OCI-LY7 (cell line): Measurements from ENCODE around the gene APCDD1. TPM values are rescaled to one million over a fixed set of nuclear protein-coding genes. Genes with fewer than 3 reads are reported as not detected.

ENCODE experiments used
- Bru-seq: library from RNA; stranded (reverse); fragments of 400-500 nt; gene quantifications from one replicate; lab custom pipeline; 2021; lab: Mats Ljungman, UMichigan
- BruChase-seq, 2 experiments: library from RNA; stranded (reverse); fragments of 400-500 nt; gene quantifications; one replicate each; lab custom pipeline; 2021; lab: Mats Ljungman, UMichigan
- BruUV-seq: library from RNA; stranded (reverse); fragments of 400-500 nt; replicated peaks from 2 replicates; lab custom pipeline; 2021; lab: Mats Ljungman, UMichigan
- CTCF ChIA-PET: fragments of 300-600 bp; sonication (Branson Sonifier 250); formaldehyde crosslinking; loops from one replicate; lab custom pipeline; 2022; ENCODE audit warnings: antibody characterized with exemption; ENCODE audit not compliant: unreplicated experiment; lab: Charles Lee
- POLR2A ChIA-PET: fragments of 300-600 bp; sonication (Branson Sonifier 250); formaldehyde crosslinking; loops from one replicate; lab custom pipeline; 2022; ENCODE audit warnings: antibody characterized with exemption; lab: Charles Lee
- DNase-seq: peaks from one replicate; pipeline ENCODE4 v3.0.0-alpha.2; 2015; ENCODE audit warnings: low spot score
- H2AFZ ChIP-seq: fragments of 200-600 bp; sonication (generic), shearing (Covaris generic); 2 replicates; pipeline ENCODE4 v1.6.1; 2014; ENCODE audit warnings: mild to moderate bottlenecking, antibody characterized with exemption, low read length, moderate library complexity
- H3K27ac ChIP-seq: fragments of 200-600 bp; sonication (generic); 2 replicates; pipeline ENCODE4 v1.5.1; 2014; ENCODE audit warnings: mixed run types, low read depth, mild to moderate bottlenecking, moderate library complexity, low read length, inconsistent platforms; ENCODE audit not compliant: poor library complexity, severe bottlenecking
- H3K36me3 ChIP-seq: fragments of 200-600 bp; sonication (generic); 2 replicates; pipeline ENCODE4 v1.6.1; 2014; ENCODE audit warnings: mild to moderate bottlenecking, antibody characterized with exemption, low read length, moderate library complexity, mixed read lengths; ENCODE audit not compliant: insufficient read depth
- H3K4me1 ChIP-seq: fragments of 200-600 bp; sonication (generic); 2 replicates; pipeline ENCODE4 v1.5.1; 2014; ENCODE audit warnings: mild to moderate bottlenecking, low read length; ENCODE audit not compliant: insufficient read depth, poor library complexity, severe bottlenecking
- H3K4me2 ChIP-seq: fragments of 200-600 bp; sonication (generic); 2 replicates; pipeline ENCODE4 v1.6.1; 2014; ENCODE audit warnings: mild to moderate bottlenecking, low read length
- H3K4me3 ChIP-seq: fragments of 200-600 bp; sonication (generic); 2 replicates; pipeline ENCODE4 v1.5.1; 2014; ENCODE audit warnings: mild to moderate bottlenecking, low read depth, low read length; ENCODE audit not compliant: poor library complexity, severe bottlenecking
- H3K79me2 ChIP-seq: fragments of 200-600 bp; sonication (generic); 2 replicates; pipeline ENCODE4 v1.6.1; 2016; ENCODE audit warnings: low read depth, mild to moderate bottlenecking, low read length, moderate library complexity, mixed read lengths; ENCODE audit not compliant: insufficient read depth
- H3K9me2 ChIP-seq: fragments of 200-600 bp; sonication (generic); 2 replicates; pipeline ENCODE4 v1.6.1; 2016; ENCODE audit warnings: mild to moderate bottlenecking, low read length, mixed read lengths; ENCODE audit not compliant: insufficient read depth
- H3K9me3 ChIP-seq: fragments of 200-600 bp; sonication (generic); 2 replicates; pipeline ENCODE4 v1.6.1; 2014; ENCODE audit warnings: mild to moderate bottlenecking, mixed run types, low read length, mixed read lengths
- H4K20me1 ChIP-seq: fragments of 200-600 bp; sonication (generic); 2 replicates; pipeline ENCODE4 v1.6.1; 2014; ENCODE audit warnings: mild to moderate bottlenecking, antibody characterized with exemption, low read length, moderate library complexity, mixed read lengths; ENCODE audit not compliant: insufficient read depth
- CTCF ChIP-seq: fragments of 200-600 bp; sonication (generic); conservative IDR thresholded peaks from 2 replicates; pipeline ENCODE4 v1.5.1; 2014; ENCODE audit warnings: mild to moderate bottlenecking, antibody characterized with exemption, low read length, moderate library complexity, mixed read lengths
- EZH2phosphoT487 ChIP-seq: fragments of 200-600 bp; sonication (generic); IDR thresholded peaks from 2 replicates; pipeline ENCODE4 v1.6.1; 2018; ENCODE audit warnings: low read depth, borderline replicate concordance, mild to moderate bottlenecking, mixed run types, antibody characterized with exemption, low read length, moderate library complexity, mixed read lengths
- intact Hi-C: fragments of 100-400 bp; cut with micrococcal nuclease; formaldehyde crosslinking; loops from one replicate; pipeline ENCODE4 v1.10.0; 2022; ENCODE audit not compliant: unreplicated experiment
- long read RNA-seq: library from polyadenylated mRNA; stranded (forward); transcript quantifications from one replicate; pipeline ENCODE4 v2.0.0, GENCODE V29; 2022
- total RNA-seq, 2 experiments: library from RNA; depleted of rRNA in 1 of 2; stranded (reverse); fragments of >200 nt in 1 of 2; shearing (Covaris generic) in 1 of 2; gene quantifications; 2 replicates each; pipeline ENCODE4 v1.2.3, GENCODE V29; 2014 to 2022

Gene APCDD1
- 0.08 TPM in 1 of 2 replicates, not detected in the other for total RNA-seq (2014; rRNA removed; shearing (Covaris generic))
- not detected in 2 replicates for total RNA-seq (2022)
- Bru-seq, nascent RNA, result not detected
- BruChase-seq, experiment 1, labeled RNA remaining after a 6-hour chase, result not detected
- BruChase-seq, experiment 2, labeled RNA remaining after a 2-hour chase, result not detected
- long read RNA-seq, result 0 reads

GRCh38 chr18:10453806-10454680, at the start of gene APCDD1:
Gene APCDD1, plus strand, starts transcription at chr18:10454635. Its CDS starts 347 bp downstream, at chr18:10454982.
- no peak within 1 kb of the TSS for H2AFZ ChIP-seq
- no peaks in the 10 kb centered on the region for H3K9me3 ChIP-seq
- no TSS peak for BruUV-seq
- H3K79me2 ChIP-seq, result no peaks in the 10 kb centered on the region
- no peak for TF ChIP-seq EZH2phosphoT487
- no peak for TF ChIP-seq CTCF
- no peak within 1 kb of the TSS for H3K4me3 ChIP-seq
- no peaks in the 10 kb centered on the region for H4K20me1 ChIP-seq
- ChIA-PET POLR2A (no interaction called here), CTCF (no interaction called here)
- no peak within 1 kb of the TSS for H3K4me2 ChIP-seq
- no peaks in the 10 kb centered on the region for H3K9me2 ChIP-seq
- intact Hi-C loops, result no loop called here
- no peaks in the 10 kb centered on the region for H3K4me1 ChIP-seq
- H3K36me3 ChIP-seq, result no peaks in the 10 kb centered on the region
- no peak for DNase-seq
- no peak within 1 kb of the TSS for H3K27ac ChIP-seq

GRCh38 chr18:10405014-10405493, 49.4 kb upstream of the APCDD1 start:
- CTCF ChIA-PET, result no interaction called here
- BruUV-seq, result no TSS peak

More at GRCh38 chr18:10405014-10405493, 49.4 kb upstream of the APCDD1 start:
- intact Hi-C loops, result no loop called here
- no peaks in the 10 kb centered on the region for H3K79me2 ChIP-seq
- TF ChIP-seq CTCF (no peak), EZH2phosphoT487 (no peak)
- no peaks in the 10 kb centered on the region for H3K36me3 ChIP-seq
- H3K4me2 ChIP-seq, result no peak overlapping the region
- no peaks in the 10 kb centered on the region for H3K9me3 ChIP-seq
- POLR2A ChIA-PET, result no interaction called here
- DNase-seq, result no peak
- H4K20me1 ChIP-seq, result no peaks in the 10 kb centered on the region
- H3K9me2 ChIP-seq, result no peaks in the 10 kb centered on the region
- H2AFZ ChIP-seq, result no peak overlapping the region
- H3K4me3 ChIP-seq, result no peak overlapping the region
- H3K27ac ChIP-seq, result no peak overlapping the region
- H3K4me1 ChIP-seq, result no peaks in the 10 kb centered on the region
